MCF 10A (cell line): Measurements from ENCODE around the gene BGLAP. TPM values are rescaled to one million over a fixed set of nuclear protein-coding genes. Genes with fewer than 3 reads are reported as not detected.

Experiments
- BruUV-seq: library from RNA; stranded (reverse); fragments of 400-500 nt; replicated peaks from 2 replicates; lab custom pipeline; 2021; lab: Mats Ljungman, UMichigan
- CTCF ChIA-PET: fragments of 300-600 bp; sonication (Branson Sonifier 250); formaldehyde crosslinking; extraction: SDS; loops from one replicate; lab custom pipeline; 2021; ENCODE audit warnings: antibody characterized with exemption, inconsistent platforms; lab: Yijun Ruan, JAX
- POLR2A ChIA-PET: fragments of 300-600, 350-650 bp; sonication (Branson Sonifier 250); formaldehyde crosslinking; extraction: SDS; loops from one replicate; lab custom pipeline; 2020; ENCODE audit warnings: antibody characterized with exemption, inconsistent platforms; lab: Yijun Ruan, JAX
- DNase-seq: peaks from one replicate; pipeline ENCODE4 v3.0.0-alpha.2; 2018; ENCODE audit not compliant: unreplicated experiment
- H3K27ac Mint-ChIP-seq: one replicate; pipeline ENCODE4 v1.8.0; 2022; ENCODE audit warnings: mild to moderate bottlenecking, low read depth, mixed read lengths; ENCODE audit not compliant: unreplicated experiment
- H3K27me3 Mint-ChIP-seq: one replicate; pipeline ENCODE4 v1.8.0; 2022; ENCODE audit warnings: mixed read lengths; ENCODE audit not compliant: insufficient read depth, unreplicated experiment
- H3K36me3 Mint-ChIP-seq: one replicate; pipeline ENCODE4 v1.8.0; 2022; ENCODE audit warnings: mild to moderate bottlenecking, moderate library complexity, mixed read lengths; ENCODE audit not compliant: insufficient read depth, unreplicated experiment
- H3K4me1 Mint-ChIP-seq: one replicate; pipeline ENCODE4 v1.8.0; 2022; ENCODE audit warnings: mixed read lengths; ENCODE audit not compliant: insufficient read depth, unreplicated experiment
- H3K4me3 Mint-ChIP-seq: one replicate; pipeline ENCODE4 v1.8.0; 2022; ENCODE audit warnings: mild to moderate bottlenecking, moderate library complexity, mixed read lengths; ENCODE audit not compliant: unreplicated experiment
- H3K9me3 Mint-ChIP-seq: one replicate; pipeline ENCODE4 v1.8.0; 2022; ENCODE audit warnings: mixed read lengths; ENCODE audit not compliant: unreplicated experiment
- intact Hi-C: fragments of 100-400 bp; cut with micrococcal nuclease; formaldehyde crosslinking; loops from 2 replicates; pipeline ENCODE4 v1.14.1; 2022
- total RNA-seq: library from RNA; stranded (reverse); gene quantifications from 2 replicates; pipeline ENCODE4 v1.2.3, GENCODE V29; 2022
- TF ChIP-seq, protein P1 (sequence below): fragments of 200-600 bp; IDR thresholded peaks from one replicate; pipeline ENCODE4 v1.8.0; 2022; ENCODE audit warnings: antibody characterized with exemption, mild to moderate bottlenecking; ENCODE audit not compliant: unreplicated experiment

BGLAP gene
- total RNA-seq, 1 experiment from 2014 or later: 1.9 TPM

DNA sequence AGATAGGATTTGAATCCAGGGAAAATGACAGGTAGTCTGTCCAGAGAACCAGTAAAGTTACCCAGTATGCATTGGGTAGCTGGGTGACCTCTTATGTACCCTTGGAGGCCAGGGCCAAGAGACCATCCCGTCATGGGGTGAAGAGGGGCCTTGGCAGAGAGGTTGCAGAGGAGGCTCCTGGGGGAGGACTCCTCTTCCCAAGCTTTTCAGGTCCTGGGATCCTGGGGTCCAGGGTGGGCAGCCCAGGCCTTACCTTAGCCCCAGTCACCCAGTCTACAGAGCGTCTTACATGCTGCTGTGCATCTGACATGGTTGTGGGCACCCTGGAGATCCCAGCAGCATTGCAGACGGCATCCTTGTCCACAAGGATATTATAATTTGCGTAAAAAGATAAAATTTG is 15.2 kb upstream of the BGLAP start:
- H3K4me3 Mint-ChIP-seq: no peak overlapping the region
- POLR2A ChIA-PET: interaction anchor here (1.4 to 5.1 kb wide), 3 partner anchors 12 to 81 kb away, joined by 6 to 52 read pairs (median 7); partner anchors contain the start of gene PMF1
- peaks cover 55% of the 10 kb centered on the region for H3K36me3 Mint-ChIP-seq
- H3K27me3 Mint-ChIP-seq: no peaks in the 10 kb centered on the region
- CTCF ChIA-PET: interaction anchor here (0.7 to 22.6 kb wide), 21 partner anchors 9 to 286 kb away, joined by 3 to 524 read pairs (median 10); partner anchors contain the start of genes BGLAP, PMF1, SEMA4A and SMG5
- H3K4me1 Mint-ChIP-seq: peaks cover 22% of the 10 kb centered on the region
- no TSS peak for BruUV-seq
- no peaks in the 10 kb centered on the region for H3K9me3 Mint-ChIP-seq
- H3K27ac Mint-ChIP-seq: no peak overlapping the region
- TF ChIP-seq, protein P1, sequence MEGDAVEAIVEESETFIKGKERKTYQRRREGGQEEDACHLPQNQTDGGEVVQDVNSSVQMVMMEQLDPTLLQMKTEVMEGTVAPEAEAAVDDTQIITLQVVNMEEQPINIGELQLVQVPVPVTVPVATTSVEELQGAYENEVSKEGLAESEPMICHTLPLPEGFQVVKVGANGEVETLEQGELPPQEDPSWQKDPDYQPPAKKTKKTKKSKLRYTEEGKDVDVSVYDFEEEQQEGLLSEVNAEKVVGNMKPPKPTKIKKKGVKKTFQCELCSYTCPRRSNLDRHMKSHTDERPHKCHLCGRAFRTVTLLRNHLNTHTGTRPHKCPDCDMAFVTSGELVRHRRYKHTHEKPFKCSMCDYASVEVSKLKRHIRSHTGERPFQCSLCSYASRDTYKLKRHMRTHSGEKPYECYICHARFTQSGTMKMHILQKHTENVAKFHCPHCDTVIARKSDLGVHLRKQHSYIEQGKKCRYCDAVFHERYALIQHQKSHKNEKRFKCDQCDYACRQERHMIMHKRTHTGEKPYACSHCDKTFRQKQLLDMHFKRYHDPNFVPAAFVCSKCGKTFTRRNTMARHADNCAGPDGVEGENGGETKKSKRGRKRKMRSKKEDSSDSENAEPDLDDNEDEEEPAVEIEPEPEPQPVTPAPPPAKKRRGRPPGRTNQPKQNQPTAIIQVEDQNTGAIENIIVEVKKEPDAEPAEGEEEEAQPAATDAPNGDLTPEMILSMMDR: no peak
- intact Hi-C loops: no loop called here
- no peak for DNase-seq

DNA sequence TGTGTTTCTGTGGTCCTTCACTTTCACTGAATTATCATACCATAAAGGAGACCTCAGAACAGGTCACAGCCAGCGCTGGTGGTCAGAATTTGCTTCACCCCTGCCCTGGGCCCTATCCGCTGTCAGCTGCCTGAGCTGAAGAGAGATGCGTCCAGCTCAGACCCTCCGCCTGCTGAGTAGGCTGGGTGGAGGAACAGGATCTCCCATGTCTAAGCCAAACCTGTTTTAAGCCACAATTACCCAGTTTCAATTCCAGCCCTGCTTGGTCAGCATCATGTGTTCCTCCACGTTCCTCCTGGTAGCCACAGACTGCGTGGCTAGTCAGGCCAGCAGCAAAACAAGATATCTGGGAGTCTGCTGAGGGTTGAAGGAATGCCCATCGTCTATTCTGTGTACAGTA is 13.5 kb upstream of the BGLAP start:
- intact Hi-C loops: no loop called here
- Mint-ChIP-seq H3K4me1 (peaks cover 14% of the 10 kb centered on the region), H3K27ac (no peak overlapping the region), H3K27me3 (no peaks in the 10 kb centered on the region), H3K36me3 (peaks cover 43% of the 10 kb centered on the region), H3K4me3 (no peak overlapping the region), H3K9me3 (no peaks in the 10 kb centered on the region)
- BruUV-seq: no TSS peak
- TF ChIP-seq, protein P1: no peak
- POLR2A ChIA-PET: interaction anchor here (0.6 to 1.5 kb wide), 4 partner anchors 10 to 54 kb away, joined by 3 to 5 read pairs (median 4); partner anchors contain the start of gene SMG5
- no peak for DNase-seq
- CTCF ChIA-PET: interaction anchor here (0.6 to 22.6 kb wide), 6 partner anchors 14 to 136 kb away, joined by 3 to 524 read pairs (median 4); partner anchors contain the start of gene SEMA4A

DNA sequence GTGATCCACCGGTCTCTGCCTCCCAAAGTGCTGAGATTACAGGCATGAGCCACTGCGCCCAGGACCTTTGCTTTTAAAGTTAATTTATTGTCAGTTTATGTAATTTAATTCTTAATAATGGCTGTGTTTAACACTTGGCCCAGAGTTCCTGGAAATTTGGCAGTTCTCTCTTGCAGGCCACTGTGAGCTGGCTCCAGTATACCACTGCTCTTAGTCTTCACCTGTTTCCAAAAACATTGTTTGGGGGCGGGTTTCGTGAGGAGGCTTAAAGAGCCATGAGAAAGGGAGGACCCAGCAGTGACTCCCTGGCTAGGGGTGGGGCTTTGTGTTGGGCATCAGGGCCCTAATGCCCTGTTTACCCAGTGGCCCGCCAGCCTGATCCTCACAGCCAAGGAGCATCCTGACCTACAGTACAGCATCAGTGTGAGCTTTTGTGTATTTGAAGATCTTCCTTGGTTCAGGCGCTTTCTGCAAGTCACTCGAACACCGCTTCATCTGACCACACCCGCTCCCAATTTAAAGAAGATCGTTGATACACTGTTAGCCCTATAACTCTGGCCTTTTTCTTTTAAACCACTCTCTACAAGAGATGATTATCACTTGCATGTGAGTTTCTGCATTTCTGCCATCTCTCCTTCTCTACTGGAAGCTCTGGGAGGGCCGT is 12.0 kb upstream of the BGLAP start:
- no peak overlapping the region for H3K4me3 Mint-ChIP-seq
- POLR2A ChIA-PET: interaction anchor here (0.6 to 1.2 kb wide), 6 partner anchors 11 to 500 kb away, joined by 3 to 4 read pairs (median 3); partner anchors contain the start of gene SLC25A44

DNA sequence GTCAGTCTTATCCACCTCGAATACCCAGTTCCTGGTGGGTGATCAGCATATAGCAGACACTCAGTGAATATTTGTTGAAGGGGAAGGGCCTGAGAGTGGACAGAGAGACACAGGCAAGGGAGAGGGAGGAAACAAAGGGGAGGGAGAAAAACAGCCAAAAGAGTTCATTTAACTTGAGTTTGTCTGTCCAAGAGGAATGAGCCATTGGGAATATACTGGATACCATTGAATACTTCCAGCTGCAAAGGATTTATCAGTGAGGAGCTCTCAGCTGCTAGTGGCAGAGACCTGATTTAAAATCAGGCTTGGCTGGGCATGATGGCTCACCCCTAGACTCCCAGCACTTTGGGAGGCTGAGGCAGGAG is 11.5 kb upstream of the BGLAP start:
- H3K27ac Mint-ChIP-seq: no peak overlapping the region
- H3K27me3 Mint-ChIP-seq: no peaks in the 10 kb centered on the region
- no peak overlapping the region for H3K4me3 Mint-ChIP-seq
- DNase-seq: no peak
- peaks cover 53% of the 10 kb centered on the region for H3K36me3 Mint-ChIP-seq
- TF ChIP-seq, protein P1: no peak
- CTCF ChIA-PET: interaction anchor here (0.8 to 22.6 kb wide), 4 partner anchors 16 to 476 kb away, joined by 3 to 524 read pairs (median 102); partner anchors contain the start of gene SEMA4A
- intact Hi-C loops: no loop called here
- H3K4me1 Mint-ChIP-seq: peaks cover 9% of the 10 kb centered on the region
- POLR2A ChIA-PET: interaction anchor here (0.7 to 1.2 kb wide), 4 partner anchors 10 to 140 kb away, joined by 3 read pairs; partner anchors contain the start of gene PAQR6
- no TSS peak for BruUV-seq
- no peaks in the 10 kb centered on the region for H3K9me3 Mint-ChIP-seq

More for the DNA sequence above, 12.0 kb upstream of the BGLAP start:
- Mint-ChIP-seq H3K36me3 (peaks cover 53% of the 10 kb centered on the region), H3K27me3 (no peaks in the 10 kb centered on the region), H3K9me3 (no peaks in the 10 kb centered on the region), H3K4me1 (peaks cover 14% of the 10 kb centered on the region), H3K27ac (no peak overlapping the region)
- intact Hi-C loops: no loop called here
- BruUV-seq: no TSS peak
- TF ChIP-seq, protein P1: no peak
- CTCF ChIA-PET: interaction anchor here (0.8 to 22.6 kb wide), 5 partner anchors 15 to 477 kb away, joined by 3 to 524 read pairs (median 5); partner anchors contain the start of gene SEMA4A
- no peak for DNase-seq
